ENCODE measurements around the gene GGA1.

- TF ChIP-seq CTCF (IDR thresholded peaks at IDR 0.05; ENCODE audit: low read length) (no peak), EZH2 (optimal IDR thresholded peaks at IDR 0.05; ENCODE audit: low read depth, low read length) (no peak)
These were observed 18.0 kb downstream of the GGA1 start for GRCh38 chr22:37626556-37627075.
